ENCODE data around the gene HPCAL1.
"Not testable (repeated sequence)": the region's sequence is repeated elsewhere in the genome, so short reads cannot be mapped to it uniquely, and the experiment has no call there.

Gene HPCAL1

DNA sequence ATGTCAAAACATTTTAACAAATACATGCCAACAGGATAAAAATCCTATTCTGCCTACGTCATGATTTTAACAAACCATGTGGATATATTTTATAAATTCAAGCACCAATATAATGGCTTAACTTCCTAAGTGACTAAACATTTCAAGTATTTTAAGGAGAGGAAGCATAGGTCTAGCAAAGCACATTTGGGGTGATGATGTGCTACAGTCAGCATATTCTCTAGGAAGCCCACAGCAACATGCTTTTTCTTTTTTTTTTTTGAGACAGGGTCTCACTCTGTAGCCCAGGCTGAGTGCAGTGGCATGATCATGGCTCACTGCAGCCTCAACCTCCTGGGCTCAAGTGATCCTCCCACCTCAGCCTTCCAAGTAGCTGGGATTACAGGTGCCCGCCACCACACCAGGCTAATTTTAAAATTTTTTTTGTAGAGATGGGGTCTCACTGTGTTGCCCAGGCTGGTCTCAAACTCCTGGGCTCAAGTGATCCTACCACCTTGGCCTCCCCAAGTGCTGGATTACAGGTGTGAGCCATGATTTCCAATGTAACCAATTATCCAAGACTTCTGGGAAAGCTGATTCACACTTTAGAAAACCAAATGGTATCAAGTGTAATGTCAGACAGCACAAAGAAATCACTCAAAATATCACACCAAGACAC lies 139.9 kb downstream of the HPCAL1 start:
- DNase-seq (ENCODE audit: low read depth): not testable (repeated sequence)

DNA sequence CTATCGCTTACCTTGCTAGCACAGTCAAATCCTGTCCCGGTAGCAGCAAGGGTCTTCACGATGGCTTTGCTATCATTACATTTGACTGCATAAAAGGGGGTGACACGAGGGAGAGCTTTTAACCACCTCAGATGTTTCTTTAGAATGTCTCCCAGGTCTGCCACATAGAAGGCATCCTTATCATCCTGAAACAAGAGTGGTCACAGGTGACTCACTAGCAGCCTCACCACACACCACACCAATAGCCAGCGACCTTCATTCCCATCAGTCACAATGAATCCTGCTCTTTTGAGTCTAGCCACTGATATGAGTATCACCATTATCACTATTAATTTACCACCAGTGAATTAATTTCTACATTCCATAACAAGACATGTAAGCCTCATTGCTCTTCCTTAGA lies 141.8 kb downstream of the HPCAL1 start:
- DNase-seq (ENCODE audit: low read depth): no peak

DNA sequence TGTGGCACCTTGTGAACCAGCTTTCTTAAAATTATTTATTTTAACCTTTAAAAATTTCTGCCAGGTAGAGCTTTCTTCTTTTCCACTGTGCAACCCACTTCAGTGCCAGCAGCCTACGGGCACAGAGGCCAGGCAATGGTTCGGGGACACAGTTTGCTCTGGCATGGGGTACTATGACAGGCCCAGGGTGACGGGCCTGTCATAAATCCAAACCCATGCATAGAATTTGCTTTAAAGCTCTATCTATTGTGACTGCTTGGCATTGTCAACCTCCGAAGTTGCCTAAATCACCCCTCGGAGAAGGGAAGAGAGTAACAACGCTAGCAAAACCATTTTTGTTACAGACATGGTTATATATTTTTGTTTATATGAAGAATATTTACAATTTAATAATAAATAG lies 143.9 kb downstream of the HPCAL1 start:
- no peak for DNase-seq (ENCODE audit: low read depth)

DNA sequence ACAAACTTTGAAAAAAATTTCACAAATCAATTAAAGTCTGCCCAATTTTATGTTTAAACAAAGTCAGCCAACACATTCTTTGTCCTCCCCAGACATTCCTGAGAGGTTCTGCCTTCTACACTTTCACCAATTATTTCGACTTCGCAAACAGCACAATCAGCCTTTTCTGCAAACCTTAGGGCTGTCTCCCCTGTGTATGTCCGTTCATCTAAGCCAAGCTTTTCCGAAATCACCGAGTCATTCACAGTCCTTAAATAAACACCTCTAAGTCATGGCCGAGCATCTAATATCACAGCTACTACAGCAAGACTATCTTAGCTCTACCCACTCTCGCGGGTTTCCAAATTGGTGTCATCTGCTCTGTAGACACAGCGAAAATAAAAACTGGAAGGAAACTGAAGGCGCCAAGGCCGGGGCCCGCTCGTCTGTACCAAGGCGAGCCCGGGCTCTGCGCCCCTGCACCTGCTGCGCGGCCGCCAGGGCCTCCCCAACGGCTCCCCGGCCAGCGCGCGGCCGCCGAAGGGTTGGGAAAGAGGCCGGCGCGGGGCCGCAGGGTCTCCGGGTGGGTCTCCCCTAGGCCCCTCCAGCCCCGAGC lies 144.7 kb downstream of the HPCAL1 start:
- peak; percentile 13 for DNase-seq (ENCODE audit: low read depth)

DNA sequence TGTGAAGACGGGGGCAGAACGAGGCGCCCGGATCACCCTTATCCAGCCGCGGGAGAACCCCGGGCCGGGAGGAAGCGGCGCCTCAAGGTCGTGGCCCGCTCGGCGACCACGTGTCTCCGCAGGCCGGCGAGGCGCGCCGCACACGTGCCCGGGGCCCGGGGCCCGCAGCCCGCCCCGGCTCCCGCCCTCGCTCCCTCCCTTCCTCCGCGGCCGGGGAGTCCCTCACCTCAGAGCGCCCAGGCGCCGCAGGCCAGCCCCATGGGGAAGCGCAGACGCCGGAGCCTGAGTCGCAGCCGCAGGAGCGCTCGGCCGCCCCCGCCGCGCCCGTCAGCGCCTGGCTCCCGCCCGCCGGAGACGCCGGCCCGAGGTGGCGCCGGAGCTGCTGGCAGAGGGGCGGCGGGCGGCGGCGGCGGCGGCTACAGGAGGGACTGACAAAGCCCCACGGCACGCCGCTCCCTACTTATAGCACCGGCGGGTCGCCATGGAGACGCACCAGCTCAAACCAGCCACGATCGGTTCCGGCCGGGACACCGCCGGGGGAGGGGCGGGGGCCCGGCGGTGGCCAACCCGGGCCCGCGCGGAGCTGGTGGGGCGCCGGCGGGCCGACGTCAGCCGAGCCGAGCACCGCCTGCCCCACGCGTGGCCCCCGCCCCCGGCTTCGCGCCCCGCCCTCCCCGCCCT lies 145.3 kb downstream of the HPCAL1 start, which contains the start of gene ODC1:
Gene ODC1 (minus strand): TSS at position 433 of the 681 bp plus-strand sequence. CDS start 3,295 bp downstream, outside the sequence.
- peak; percentile 93 for DNase-seq (ENCODE audit: low read depth)

DNA sequence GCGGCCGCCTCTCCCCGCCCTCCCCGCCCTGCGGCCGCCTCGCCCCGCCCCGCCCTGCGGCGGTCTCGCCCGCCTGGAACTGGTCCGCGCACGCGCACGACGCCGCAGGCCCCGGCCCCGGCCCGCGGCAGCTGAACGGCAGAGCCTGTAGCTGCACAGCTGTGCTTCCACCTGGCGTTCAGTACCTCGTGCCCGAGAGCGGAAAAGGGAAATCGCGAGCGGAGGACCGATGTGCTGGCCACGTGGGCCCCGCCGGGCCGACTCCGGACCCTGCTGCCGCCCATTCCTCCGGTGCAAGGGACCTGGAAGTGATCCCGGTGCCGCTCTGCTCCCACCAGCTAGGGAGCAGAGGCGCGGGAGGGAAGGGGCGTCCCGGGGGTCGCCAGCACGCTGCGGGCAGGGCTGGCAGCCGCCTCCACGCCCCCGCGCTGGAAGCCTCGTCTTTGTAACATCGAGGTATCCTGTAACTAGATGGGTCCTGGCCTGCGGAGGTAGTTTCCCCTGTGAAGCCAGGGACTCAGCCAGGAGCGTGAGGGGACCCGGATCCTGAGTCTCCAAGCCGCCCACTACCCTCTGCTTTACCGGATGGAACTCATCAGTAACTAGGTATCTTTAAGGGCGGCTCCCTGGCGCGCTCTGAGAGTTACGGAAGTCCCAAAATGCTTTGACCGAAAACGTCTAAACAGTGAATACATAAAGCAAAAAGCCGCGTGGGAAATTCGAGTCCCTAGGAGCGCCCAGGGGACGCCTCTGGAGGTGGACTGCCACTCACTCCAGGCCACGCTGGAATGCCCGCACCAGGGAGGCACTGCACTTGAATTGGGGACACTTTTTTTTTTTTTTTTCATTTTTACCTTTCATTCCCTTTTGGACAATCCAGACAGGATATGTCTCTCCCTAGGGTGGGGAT lies 146.1 kb downstream of the HPCAL1 start:
- DNase-seq (ENCODE audit: low read depth): no peak

DNA sequence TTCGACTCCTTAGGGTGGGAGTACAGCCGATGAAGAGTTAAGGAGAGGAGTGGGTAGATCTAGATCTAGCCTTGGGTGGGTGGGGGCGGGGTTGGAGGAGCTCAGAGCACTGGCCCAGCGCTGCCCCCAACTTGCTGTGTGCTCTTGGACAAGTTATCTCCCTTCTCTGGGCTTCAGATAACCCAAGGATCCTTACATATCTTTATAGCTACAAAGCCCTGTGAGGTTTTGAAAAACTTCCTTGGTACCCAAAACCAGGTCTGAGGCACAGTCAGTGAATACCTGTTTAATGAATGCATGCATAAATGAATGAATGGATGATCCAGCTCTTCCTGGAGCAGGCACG lies 146.8 kb downstream of the HPCAL1 start:
- DNase-seq (ENCODE audit: low read depth): no peak

DNA sequence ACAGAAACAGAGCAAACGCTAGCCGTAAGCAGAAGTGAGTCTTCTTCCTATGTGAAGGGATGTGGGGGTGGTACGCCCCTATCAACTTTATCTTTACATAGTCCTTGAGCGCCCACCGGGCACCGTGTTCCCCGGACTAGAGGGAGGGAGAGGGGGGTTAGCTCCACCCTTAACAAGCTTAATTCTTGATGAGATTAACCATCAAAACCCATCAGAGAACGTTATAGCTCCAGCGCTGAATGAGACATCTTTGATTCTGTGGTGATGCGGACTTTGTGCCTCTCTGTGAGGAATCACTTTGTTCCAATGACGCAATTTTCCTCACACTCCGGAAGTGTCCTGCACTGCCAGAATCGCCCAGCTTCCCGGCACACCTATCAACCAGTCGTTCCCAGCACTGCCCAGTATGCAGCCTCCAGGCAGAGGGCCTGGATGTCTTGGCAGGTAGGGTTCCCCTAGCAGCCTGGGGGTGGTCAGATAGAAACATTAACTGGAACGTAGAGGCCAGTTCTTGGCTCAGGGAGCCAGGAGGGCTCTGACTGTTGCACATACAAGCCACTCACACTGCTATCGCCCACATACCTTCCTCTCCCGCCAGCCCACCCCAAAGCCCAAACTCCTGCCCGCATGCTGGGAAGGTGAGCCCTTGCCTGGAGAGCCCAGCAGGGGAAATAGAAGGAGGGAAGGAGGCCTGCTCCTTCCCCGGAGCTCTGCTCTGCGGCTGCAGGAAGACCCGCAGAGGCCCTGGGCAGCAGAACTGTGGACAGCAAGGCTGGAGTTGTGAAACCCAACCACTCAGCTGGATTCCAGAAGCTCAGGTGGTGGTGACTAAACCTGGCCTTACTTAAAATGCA lies 147.4 kb downstream of the HPCAL1 start:
- no peak for DNase-seq (ENCODE audit: low read depth)

DNA sequence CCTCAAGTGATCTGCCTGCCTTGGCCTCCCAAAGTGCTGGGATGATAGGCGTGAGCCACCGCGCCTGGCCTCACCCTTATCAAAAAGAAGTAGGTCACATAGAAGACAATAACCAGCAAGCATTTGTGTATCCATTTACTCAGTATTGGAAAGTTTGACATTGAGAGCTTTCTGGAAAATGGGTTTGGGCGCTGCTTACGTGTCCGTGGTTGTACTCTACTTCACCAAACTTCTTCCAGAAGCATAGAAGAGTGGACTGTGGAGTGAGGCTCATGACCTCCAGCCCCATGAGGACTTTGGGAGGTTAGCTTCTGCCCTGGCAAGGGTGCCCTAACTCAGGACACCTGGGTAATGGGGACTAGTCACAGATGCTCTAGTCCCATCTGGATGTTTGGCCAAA lies 149.1 kb downstream of the HPCAL1 start:
- DNase-seq (ENCODE audit: low read depth): no peak

DNA sequence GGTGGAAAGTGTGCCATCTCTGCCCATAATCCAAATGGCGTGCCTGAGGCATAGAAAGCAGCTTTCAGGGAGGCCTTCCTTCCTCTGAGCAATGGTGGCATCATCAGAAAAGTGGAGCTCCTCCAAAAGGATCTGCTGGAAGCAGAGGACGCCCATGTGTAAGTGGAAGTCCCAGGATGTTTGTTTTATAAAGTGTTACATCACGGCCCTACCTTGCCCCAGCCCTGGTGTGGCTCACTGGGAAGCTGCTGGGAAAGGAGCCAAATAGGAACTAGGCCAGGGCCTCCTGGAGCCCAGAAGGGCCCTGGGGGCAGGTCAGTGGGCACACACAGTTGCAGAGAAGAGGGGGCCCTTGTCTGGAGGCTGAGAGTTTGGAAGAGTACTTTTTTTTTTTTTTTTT lies 149.6 kb downstream of the HPCAL1 start:
- peak; percentile 71 for DNase-seq (ENCODE audit: low read depth)

DNA sequence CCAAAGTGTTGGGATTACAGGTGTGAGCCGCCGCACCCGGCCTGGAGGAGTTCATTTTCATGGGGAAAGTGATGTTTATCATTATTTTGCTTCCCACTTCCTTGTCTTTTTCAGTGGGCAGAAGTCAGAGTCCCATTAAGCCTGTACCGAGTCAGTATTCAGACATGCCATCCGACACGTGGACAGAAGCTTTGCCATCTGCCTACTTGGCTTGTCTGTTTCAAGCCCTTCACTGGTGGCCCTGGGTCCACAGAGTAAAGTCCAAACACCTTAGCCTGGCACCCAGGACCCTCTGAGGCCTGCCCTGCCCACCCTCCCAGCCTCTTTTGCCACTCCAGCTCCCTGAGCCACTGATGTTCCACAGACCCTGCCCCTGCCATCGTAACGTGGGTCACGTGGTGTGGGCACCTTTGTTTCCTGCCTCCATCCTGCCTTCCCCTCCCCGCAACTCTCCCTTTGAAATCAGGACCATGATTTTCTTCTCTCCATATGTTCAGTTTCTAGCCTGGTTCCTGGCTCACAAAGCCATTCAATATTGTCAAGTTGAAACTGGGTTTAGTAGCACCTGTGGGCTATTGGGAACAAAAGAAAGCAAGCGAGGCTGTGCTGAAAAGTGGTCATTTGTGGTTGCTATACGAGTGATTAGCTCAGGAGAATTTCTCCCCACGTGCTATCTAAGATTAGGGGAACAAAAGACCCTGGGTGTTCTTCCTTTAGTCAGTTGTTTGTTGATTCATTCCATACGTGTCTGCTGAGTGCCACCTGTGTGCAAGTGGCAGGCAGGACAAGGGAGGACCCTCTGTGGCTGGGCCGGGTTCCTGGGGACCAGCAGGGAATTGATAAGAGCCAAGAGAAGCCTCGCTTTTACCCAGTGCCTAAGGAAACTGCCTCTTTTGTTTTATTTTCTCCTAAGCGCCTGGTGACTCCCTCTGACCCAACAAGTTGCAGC lies 150.5 kb downstream of the HPCAL1 start:
- no peak for DNase-seq (ENCODE audit: low read depth)

DNA sequence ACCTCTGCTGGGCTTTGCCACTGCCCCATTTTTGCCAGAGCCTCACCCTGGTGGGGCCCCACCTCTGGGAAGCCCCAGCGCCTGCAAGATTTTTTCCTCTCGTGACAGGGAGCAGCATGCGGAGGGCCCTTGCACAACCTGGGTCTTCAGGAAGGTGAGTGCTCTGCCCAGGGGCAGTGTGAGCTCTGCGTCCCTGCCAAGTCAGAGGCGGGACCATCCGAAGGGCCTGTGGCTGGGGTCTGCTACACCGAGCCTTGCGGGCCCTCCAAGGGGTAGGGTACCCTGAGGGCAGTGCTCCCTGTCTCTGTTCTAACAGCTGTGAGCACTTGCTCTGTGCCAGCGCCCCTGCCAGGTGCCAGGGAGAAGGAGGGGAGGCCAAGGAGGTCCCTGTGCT lies 151.2 kb downstream of the HPCAL1 start:
- DNase-seq (ENCODE audit: low read depth): no peak

DNA sequence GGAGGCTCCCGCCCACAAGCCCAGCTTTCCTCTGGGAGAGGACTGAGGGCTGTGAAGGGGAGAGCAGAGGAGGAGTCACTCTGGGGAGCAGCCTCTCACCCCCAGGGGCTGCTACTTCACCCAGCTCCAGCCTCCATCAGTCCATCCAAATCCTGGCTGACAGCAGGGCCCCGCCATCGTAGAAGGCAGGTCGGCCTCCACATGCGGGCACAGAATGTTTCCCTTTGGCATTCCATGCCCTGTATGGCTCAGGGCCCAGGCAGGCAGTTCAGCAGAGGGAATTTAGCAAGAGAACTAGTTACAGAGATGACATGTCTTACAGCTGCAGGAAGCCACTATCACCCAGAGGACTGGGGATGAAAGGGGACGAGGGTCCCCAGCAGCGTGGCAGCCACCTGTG lies 151.8 kb downstream of the HPCAL1 start:
- peak; percentile 67 for DNase-seq (ENCODE audit: low read depth)

DNA sequence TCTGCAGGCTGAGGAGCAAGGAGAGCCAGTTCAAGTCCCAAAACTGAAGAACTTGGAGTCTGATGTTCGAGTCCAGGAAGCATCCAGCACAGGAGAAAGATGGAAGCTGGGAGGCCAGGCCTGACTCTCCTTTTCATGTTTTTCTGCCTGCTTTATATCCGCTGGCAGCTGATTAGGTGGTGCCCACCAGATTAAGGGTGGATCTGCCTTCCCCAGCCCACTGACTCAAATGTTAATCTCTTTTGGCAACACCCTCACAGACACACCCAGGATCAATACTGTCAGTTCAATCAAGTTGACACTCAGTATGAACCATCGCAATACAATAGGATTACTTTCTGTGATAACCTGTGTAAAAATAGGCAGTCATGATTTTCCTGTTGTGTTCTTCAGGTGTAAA lies 154.5 kb downstream of the HPCAL1 start:
- DNase-seq (ENCODE audit: low read depth): not testable (repeated sequence)

DNA sequence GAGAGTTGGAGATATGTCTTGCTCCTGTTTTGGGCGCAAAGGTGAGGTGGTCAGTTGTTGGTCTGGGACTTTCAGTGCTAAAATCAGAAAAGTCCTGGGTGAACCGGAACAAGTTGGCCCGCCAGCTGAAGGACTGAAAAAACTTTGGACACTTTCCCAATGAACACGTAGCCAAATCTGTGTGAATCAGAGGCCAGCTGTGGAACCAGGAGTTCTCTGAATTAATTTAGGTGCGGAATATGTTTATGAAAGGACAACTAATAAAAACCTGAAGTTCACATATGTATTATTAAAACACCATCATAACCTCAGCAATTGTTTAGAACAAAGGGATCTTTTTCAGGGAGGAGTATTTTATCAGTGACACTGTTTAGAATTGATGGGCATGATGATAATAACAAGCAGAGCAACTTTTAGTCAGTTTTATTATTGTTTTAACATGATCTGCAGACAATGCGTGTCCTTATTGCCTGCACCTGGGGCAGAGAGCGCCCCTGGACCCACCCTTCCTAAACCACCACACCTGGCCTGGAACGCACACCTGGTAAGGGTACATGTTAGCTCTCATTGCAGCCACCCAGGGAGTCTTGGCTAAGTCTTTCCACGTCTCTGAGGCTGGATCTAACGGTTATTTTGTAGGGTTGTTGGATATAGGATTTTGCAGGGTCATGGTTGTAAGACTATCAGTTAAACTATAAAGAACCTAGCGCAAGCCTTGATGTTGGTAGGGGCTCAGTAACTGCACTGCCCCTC lies 155.3 kb downstream of the HPCAL1 start:
- DNase-seq (ENCODE audit: low read depth): peak; percentile 37

DNA sequence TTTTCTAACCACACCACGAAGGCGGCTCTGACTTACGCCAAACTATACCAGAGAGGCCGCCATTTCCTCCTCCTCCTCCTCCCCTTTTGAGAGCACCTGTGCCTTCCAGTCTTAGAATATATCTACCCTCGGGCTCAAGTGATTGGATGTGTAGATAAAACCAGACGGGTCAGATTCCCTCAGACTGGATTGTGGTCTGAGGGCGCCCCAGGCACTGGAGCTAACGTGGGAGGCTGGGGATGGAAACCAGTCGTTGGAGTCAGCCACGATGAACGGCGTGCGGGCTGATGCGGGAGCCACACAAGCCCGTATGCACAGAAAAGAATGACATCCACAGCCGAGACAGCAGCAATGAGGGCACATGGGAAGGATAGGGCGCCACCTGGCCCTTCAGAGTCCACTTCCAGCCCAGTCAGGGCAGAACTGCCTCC lies 157.7 kb downstream of the HPCAL1 start:
- DNase-seq (ENCODE audit: low read depth): no peak

DNA sequence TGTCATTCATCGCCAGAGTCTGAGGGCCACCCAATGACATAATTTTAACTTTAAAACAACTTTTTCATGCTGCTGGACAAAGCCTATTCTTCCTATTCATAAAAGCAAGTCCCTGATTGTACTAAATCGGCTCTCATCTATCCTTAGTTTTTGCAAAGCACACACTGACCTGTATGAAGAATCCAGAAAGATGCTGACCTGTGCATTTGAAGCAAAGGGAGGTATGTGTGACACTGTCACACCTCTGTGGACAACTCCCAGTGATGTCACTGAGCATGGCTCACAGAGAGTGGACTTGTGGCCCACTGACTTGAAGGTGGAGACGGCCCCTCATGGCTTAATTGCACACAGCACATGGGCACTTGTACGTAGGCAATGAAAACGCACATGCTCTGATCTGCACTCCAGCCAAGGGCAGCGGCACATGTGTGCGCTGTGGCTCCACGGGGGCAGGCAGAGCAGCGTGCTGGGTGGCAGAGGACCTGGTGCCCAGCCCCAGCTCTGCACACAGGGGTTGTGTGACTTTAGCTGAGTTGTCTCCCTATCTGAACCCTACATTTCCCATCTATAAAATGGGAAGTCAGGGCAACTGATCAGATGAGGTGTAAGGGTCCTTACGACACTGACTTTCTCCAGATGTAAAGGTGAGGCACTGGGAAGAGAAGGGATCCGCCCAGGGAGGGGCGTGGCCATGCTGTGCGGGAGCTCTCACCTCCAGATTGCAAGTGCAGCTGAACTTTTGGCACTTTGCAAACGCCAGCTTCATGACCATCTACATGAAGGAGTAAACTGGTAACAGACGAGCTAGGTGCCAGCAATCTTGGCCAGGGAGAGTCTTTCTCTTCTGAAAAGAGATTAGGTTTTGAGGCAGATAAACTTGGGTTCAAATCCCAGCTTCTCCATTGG lies 159.7 kb downstream of the HPCAL1 start:
- DNase-seq (ENCODE audit: low read depth): no peak

DNA sequence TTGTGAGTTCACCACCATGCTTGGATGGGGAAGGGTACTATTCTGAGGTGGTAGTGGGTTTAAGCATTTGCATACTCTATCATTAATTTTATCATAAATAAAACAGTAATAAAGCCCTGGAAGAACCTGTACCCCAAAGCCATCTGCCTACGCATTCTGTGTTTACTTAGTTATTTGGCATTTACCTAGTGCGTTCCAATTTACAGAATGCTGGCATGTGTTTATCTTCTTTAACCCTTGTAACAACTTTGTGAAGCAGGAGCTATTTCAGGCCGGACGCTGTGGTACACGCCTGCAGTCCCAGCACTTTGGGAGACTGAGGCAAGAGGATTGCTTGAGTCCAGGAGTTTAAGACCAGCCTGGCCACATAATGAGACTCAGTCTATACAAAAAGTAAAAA lies 163.2 kb downstream of the HPCAL1 start:
- DNase-seq (ENCODE audit: low read depth): no peak

DNA sequence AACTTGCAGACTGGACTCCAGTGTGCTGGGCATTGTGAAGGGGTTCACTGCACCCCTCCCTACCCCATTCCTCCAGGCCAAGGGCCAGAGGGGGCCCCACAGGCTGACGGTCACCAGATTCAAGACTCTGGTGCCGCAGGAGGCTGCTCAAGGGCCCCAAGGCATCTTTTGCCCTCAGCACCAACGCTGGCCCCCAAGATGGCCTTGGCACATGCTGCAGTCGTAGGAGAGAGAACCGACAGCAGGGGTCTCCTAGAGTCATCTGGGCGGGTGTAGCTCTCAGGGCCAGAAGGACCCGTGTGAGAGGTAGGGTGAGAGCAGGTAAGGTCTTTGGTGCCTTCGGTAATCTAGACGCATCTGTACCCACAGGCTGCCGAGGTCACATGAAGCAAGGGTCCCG lies 164.1 kb downstream of the HPCAL1 start:
- no peak for DNase-seq (ENCODE audit: low read depth)

Data from fibroblast of gingiva (primary cell).